HG03045 (cell line): ENCODE results near the gene TCEA3.

Experiments used
- ATAC-seq: cut with Tn5 transposase; IDR thresholded peaks from one replicate; pipeline ENCODE4 v1.9.1; 2021; ENCODE audit warnings: mild to moderate bottlenecking, moderate library complexity; ENCODE audit not compliant: unreplicated experiment

Gene TCEA3

GRCh38 chr1:23370330-23370708 is 54.2 kb downstream of the TCEA3 start:
- ATAC-seq = no peak

- ATAC-seq = no peak
These were observed 55.1 kb downstream of the TCEA3 start, which contains the start of gene ZNF436 for GRCh38 chr1:23369335-23370013. Gene ZNF436, minus strand, starts transcription at chr1:23369836. Its CDS starts 1,831 bp downstream, at chr1:23368005.

GRCh38 chr1:23368562-23369334 is 55.8 kb downstream of the TCEA3 start:
- peak; percentile 66 for ATAC-seq

GRCh38 chr1:23367791-23368561 is 56.6 kb downstream of the TCEA3 start:
- peak; percentile 92 for ATAC-seq

- no peak for ATAC-seq
These were observed 57.1 kb downstream of the TCEA3 start for GRCh38 chr1:23367451-23367790.

GRCh38 chr1:23366598-23366997 is 58.0 kb downstream of the TCEA3 start:
- ATAC-seq = no peak

- ATAC-seq = no peak
These were observed 58.4 kb downstream of the TCEA3 start for GRCh38 chr1:23366146-23366545.

GRCh38 chr1:23362218-23362713 is 62.3 kb downstream of the TCEA3 start:
- no peak for ATAC-seq

- ATAC-seq = no peak
These were observed 66.2 kb downstream of the TCEA3 start for GRCh38 chr1:23358310-23358875.

GRCh38 chr1:23357138-23357908 is 67.2 kb downstream of the TCEA3 start:
- no peak for ATAC-seq

GRCh38 chr1:23356471-23357137 is 67.9 kb downstream of the TCEA3 start:
- ATAC-seq = no peak

- ATAC-seq = no peak
These were observed 70.3 kb downstream of the TCEA3 start for GRCh38 chr1:23354245-23354644.

- ATAC-seq = no peak
These were observed 72.4 kb downstream of the TCEA3 start for GRCh38 chr1:23352096-23352695.

GRCh38 chr1:23345920-23346319 is 78.6 kb downstream of the TCEA3 start:
- no peak for ATAC-seq

GRCh38 chr1:23344987-23345472 is 79.5 kb downstream of the TCEA3 start:
- ATAC-seq = no peak

GRCh38 chr1:23344111-23344986 is 80.2 kb downstream of the TCEA3 start, which contains the start of gene HNRNPR:
Gene HNRNPR, minus strand, starts transcription at chr1:23344284. Its CDS starts 3,276 bp downstream, at chr1:23341008.
- ATAC-seq = peak; percentile 91

GRCh38 chr1:23343221-23344110 is 81.1 kb downstream of the TCEA3 start:
- ATAC-seq = peak; percentile 17
